ENCODE results near the gene DLGAP4.
"Not testable (repeated sequence)": the region's sequence is repeated elsewhere in the genome, so short reads cannot be mapped to it uniquely, and the experiment has no call there.

DLGAP4 gene

DNA sequence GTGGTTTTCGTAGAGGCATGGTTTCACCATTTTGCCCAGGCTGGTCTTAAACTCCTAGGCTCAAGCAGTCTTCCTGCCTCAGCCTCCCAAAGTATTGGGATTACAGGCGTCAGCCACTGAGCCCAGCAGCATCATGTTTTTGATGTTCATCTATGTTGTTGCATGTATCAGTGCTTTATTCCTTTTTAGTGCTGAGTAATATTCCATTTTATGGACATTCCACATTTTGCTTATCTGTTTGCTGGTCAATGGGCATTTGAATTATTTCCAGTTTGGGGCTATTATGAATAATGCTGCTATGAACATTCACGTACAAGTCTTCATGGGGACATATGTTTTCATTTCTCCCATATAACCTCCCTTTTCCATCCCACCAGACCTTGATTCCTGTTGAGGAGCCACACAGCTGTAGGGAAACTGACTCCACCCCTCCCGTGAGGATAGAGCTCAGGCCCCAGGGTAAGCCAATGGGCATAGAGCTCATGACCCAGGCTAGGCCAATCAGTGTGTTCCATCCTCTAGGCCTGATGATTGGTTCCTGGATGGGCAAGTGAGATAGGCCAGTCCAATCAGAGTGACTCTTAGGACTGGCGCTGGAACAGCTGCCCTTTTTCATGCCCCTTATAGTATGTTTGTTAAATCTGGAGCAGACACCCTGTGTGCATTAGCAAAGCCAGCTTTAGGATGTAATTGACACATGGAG is 49.5 kb downstream of the DLGAP4 start:
- DNase-seq (ENCODE audit: low read depth): no peak

DNA sequence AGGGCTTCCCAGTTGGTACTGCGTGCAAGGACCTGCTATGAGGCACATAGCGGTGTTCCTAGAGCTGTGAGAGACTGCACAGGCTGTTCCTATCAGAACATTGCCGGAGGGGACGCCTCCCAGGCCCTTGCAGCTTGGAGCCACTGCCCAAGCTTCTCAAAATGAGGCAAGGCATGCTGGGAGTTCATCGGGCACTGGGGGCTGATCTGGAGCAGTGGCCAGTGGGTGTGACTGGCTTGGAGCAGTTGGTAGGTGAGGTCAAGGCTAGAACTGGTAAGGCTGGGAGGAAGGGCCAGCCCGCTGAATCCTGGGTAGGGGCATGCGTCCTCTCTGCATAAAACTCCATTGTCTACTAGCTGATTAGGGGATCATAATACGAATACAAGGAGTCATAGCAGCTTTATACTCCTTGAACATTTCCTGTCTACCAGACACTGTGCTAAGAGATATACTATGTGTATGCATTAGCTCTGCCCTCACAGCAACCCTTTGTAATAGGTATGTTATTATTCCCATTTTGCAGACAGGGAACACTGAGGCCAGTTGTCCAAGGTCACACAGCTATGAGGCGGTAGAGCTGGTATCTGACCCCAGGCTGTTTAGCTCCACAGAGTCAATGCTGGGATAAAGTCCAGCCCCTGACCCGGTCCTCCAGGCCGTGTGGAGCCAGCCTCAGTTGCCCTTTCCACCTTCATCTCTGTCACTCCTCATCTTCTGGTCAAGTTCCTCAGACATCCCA is 53.7 kb downstream of the DLGAP4 start:
- no peak for DNase-seq (ENCODE audit: low read depth)

DNA sequence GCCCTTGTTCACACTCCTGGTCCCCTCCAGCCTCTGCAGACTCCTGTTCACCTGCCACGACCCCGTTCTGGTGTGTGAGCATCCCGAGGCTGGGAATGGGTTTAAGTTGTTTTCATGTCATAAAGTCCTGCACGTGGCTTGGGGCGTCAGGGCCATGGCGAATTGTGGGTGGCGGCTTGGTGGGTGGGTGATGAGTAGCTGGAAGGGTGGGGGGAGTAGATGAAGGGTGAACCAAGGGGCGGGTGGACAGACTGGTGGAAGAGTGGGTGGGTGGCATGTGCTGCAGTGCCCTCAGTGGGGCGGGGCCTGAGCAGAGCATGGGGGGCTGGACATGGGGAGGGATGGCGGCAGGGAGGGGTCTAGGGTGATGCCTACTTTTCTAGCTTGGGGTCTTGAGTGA is 54.3 kb downstream of the DLGAP4 start:
- DNase-seq (ENCODE audit: low read depth): no peak

DNA sequence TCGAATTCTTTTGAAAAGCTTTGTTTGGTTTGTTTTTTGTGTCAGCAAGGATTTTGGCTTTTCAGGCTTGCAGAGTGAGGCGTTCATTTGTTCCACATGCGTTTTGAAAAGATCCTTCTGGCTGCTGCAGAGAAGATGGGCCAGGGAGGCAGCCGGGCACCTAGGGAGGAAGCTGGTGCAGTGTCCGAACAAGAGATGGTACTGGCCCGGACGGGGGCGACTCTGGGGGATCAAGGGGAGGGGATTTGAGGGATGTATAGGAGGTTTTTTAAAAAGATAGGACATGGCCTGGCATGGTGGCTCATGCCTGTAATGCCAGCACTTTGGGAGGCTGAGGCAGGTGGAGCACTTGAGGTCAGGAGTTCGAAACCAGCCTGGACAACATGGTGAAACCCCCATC is 55.3 kb downstream of the DLGAP4 start:
- DNase-seq (ENCODE audit: low read depth): no peak

DNA sequence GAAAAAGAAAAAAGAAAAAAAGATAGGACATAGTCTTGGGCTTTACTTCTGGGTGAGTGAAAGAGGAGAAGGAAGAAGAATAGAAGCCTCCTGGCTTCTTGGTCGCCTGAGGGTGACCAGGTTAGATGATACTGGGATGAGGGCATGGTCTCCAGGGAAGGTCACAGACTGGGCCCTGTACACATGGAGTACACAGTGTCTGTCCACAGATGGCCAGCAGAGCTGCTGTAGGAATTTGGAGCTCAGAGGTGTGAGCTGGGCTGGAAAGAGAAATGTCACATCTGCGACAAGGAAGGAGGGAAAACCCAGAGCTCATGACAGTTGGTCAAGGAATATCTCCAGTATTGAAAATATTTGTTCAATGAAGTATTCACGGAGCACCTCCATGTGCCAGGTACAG is 56.1 kb downstream of the DLGAP4 start:
- DNase-seq (ENCODE audit: low read depth): no peak

DNA sequence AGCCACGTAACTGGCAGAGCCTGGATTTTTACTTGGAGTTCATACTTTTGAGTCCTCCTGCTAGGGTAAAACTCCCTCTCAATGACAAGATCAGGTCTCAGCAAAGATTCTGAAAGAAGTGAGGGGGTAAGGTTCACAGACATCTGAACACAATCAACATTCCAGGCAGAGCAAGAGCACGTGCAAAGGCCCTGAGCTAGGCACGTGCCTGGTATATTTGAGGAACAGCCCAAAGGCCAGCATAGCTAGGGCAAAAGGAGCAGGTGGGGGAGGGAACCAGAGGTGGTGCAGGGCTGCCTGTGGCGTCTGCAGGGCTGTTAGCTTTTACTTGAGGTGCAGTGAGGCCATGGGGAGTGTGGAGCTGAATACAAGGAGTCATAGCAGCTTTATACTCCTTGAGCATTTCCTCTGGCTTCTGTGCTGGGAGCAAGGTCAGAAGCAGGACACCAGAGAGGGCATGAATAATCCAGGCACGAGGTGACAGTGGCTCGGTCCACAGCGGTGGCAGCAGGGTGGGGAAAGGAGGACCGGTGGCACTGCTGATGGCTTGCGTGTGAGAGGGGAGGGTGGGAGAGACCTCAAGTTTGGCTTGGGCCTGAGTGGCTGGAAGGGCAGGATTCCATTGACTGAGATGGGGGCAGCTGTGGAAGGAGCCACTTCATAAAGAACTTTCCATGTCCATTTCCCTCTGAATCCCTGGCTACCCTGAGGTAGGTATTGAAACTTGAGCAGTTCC is 57.0 kb downstream of the DLGAP4 start:
- no peak for DNase-seq (ENCODE audit: low read depth)

DNA sequence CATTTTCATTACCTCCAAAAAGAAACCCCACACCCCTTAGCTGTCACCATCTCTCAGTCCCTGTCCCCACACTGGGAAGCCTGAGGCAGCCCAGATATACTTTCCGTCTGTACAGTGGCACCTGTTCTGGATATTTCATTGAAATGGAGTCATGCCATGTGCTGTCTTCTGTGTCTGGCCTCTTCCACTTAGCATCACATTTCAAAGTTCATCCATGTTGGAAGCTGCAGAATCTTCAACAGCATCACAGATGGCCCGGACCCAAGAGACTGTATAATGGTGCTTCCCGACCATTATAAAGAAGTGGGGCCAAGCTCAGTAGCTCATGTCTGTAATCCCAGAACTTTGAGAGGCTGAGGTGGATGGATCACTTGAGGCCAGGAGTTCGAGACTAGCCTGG is 58.4 kb downstream of the DLGAP4 start:
- DNase-seq (ENCODE audit: low read depth): no peak

DNA sequence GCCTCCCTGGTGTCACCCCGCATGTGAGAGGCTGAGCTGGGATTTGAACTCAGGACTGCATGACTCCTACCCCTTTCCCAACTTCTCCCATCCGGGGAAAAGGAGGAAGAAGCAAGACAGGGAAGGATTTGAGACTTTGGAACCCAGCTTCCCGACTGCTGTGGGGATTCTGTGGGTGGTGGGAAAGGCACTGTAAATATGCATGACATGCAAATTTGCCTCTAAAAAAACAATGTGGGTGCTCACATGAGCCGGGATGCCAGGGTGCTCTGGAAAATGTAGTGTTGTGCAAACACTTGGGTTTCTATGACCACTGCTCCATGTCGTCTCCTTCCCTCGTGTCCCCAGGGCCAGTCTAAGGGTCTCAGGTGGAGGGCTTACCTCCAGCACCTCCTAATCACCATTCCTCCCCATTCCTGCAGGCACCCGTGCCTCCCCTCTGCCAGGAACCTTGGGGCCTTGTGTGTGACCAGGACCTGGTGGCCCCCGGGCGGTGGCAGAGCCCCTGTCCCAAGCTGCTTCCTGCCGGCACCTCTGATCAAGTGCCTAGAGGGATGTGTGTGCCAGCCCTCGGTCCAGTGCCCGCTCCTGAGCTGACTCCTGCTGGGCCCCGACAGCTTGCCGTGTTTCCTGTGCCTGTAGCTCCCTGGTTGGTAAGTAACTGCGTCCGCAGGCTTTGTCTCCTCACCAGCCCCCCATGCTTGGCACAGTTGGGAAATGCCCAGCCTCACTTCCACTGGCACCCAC is 60.7 kb downstream of the DLGAP4 start:
- no peak for DNase-seq (ENCODE audit: low read depth)

DNA sequence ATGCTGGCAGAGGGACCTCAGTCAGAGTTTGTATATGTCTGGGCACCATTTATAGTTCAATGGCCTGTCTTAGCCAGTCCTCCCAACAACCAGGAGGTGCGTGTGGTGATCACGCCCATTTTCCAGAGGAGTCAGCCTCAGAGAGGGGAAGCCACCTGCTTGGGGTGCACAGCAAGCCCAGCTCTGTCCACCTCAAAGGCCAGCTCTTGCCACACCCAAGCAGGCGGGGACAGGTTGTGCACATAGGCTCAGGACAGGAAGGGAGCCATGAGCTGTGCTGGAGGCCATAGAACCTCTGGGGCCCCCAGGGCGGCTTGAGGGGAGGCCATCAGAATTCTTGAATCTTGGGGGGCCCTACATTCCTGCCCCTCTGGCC is 61.2 kb downstream of the DLGAP4 start:
- no peak for DNase-seq (ENCODE audit: low read depth)

DNA sequence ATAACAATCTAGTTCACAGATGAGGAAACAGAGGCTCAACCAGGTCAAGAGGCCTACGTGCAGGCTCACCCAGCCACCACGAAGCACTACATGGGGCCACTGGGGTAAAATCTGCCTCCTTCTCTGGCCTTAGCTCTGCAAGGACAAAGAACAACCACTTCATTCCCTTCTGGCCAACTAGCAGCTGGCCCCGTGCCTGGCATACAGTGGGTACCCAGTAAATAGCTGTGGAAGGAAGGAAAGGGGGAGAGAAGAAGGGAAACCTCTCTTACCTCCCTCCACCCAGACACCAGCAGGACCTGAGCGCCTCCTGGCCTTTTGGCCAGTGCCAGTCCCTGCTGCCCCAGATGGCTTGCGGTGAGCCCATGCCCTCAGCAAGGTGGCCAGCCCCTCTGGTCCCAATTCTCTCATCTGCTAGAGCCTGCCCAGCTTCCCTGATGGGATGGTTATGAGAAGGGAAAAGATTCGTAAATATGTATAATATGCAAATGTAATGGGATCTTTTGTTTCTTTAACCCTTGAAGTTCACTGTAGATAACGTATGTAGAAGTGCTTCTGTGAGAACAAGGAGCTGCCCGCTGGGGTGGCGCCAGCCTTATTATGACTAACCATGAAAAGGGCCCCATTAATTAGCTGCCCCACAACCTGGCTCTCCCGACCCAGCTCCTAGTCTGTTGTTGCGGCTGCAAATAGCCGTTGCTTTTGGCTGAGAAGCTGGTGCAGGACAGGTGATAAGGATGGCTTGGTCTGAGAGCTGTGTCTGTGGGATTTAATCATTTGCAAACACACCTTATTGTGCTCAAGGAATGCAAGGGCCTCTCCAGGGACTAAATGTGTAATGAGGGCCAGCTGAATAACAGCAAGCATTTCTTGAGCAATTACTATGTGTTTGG is 62.0 kb downstream of the DLGAP4 start:
- no peak for DNase-seq (ENCODE audit: low read depth)

DNA sequence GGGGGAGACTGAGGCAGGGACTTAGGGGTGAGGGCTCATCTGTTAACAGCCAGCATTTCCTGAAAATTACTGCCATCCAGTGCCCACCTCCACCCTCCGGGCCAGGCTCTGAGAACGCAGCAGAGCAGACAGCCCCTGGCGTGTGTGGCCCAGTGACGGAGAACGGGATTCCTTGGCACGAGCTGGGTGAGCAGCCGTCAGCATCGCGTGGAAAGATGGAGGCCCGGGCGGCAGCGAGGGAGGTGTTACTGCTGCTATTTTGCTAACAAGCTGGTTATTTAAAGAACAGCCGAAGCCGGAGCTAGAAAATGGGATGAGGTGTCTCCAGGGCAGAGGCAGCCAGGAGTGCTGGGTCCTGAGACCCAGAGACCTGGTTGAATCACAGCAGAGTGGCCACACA is 62.7 kb downstream of the DLGAP4 start:
- no peak for DNase-seq (ENCODE audit: low read depth)

DNA sequence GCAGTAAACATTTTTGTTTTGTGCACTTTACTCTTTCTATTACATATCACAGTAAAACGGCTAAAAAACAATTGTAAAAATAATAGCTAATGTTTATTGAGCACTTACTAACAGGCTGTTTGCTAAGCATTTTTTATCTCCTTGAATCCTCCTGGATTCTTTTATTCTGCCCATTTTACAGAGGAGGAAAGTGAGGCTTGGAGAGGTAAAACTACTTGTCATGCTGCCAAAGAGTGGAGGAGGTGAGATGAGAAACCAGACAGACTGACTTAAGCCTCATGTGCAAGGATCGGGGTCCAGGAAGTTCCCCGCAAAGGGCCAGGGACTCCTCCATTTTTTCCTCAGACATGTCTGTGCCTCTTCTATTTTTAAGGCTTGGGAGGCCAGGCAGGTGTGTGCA is 63.6 kb downstream of the DLGAP4 start:
- DNase-seq (ENCODE audit: low read depth): no peak

DNA sequence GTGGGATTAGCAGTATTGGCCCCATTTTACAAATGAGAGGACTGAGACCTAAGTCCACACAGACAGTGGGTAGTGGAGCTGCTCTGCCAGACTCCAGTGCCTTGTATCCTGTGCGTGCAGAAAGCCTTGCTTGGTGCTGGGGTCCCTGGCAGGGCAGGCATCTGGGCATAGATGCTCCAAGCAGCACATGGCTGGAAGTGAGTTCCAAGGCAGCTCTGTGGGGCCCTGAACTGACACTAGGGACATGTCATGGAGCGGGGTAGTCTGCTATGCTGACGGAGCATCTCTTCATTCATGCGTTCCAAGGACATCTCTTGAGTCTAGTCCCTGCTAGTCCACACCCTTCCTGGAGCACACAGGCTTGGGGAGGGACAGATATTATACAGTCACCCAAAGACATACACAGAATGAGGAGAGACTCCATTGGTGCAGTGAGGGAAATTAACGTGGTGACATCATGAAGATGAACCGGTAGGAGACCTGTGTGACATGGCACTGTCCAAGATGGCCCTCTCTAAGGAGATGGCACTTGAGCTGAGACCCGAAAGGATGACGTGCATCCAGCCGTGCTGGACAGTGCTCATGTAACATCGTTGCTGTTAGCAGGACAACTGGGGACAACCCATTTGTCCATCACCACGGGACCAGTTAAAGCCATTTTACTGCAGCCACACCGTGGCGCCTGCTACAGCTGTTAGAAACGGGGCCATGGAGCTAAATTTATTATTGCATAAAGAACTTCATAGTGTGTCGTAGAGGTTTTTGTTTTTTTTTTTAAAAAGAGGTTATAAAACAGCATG is 65.1 kb downstream of the DLGAP4 start:
- DNase-seq (ENCODE audit: low read depth): no peak

DNA sequence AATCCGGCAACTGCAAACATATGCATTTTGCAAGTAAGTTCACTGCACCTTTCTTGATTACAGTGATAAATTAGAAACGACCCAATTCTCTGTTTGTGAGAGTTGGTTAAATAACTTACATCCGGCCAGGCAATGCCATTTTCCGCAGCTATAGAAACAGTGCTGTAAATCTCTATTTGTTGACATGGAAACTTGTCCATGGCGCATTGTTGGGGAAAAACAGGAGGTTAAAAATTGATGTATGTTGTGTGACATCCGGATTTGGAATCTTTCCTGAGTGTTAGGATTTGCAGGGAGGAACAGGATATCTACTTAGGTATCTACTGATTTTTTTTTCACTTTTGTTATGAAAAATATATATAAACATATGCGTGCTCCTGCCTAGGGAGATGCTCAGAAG is 66.5 kb downstream of the DLGAP4 start:
- no peak for DNase-seq (ENCODE audit: low read depth)

DNA sequence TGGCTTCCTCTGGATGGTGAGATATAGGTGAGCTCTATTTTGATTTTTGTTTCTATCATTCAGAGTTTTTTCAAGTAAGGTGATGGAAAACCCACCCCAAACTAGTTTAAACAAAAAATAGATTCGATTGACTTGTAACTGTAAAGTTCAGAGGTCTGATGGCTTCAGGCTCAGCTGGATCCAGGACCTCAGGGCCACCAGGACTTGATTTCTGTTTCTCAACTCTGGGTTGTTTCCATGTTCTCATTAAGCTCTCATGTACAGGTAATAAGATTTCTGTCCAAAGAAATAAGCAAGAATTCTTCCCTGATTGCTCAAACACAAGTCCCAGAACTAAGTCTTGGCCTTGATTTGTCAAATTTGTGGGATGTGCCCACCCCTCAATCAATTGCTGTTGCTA is 67.0 kb downstream of the DLGAP4 start:
- no peak for DNase-seq (ENCODE audit: low read depth)

DNA sequence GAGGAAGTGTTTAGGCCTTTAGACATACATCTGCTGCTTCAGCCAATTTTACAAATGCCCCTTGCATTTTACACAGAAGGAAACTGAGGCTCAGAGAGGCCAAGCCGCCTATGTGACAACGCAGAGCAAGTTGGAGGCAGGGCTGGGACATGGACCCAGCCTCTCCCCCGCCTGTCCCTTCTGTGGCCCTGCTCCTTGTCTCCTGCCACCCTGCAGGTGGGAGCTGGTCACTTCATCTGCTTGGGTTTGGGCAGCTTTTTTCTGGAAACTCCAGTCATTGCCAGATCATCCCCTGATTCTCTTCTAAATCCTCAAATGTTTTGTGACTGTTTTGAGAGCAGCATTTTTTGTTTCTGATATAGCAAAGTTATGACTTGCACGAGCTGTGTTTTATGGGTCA is 68.9 kb downstream of the DLGAP4 start:
- DNase-seq (ENCODE audit: low read depth): no peak

DNA sequence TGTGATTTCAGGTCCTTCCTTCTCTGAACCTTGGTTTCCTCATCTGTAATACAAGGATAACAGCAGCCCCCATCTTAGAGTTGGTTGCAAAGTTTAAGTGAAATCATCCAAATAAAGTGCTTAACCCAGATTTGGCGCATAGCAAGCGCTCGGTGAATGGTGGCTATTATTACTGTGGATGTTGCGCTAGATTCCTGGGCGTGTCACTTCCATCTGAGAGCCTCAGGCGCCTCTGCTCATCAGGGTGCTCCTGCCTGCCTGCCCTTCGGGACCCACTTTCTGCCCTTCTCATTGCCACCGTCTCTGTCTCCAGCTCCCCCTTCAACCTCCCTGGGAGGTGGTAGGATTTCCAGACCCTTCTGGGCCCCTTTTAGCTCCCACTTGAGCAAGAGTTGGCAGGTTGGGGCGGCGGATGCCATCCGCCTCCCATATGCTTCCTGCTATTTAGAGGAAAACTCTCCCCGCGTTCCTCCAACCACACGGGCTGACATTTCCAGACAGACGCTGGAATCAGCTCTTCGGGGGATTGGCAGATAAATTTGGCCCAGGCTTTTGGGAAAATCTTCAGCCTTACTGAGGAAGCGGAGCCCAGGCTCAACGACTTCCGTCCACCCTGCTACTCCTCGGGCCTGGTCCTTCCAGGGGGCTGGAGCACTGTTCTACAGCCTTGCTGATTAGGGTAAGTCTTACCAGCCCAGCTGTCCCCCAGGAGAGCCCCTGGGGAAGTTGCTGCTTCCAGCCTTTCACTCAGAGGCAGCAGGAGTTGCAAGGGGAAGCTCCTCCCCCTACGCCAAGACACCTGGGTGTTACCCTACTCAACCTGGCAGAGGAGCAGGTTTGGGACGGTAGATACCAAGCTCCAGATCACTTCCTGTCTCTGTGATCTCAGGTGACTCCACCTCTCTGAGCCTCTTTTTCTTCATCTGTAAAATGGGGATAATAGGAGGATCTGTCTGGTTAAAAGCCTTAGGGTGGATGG is 71.5 kb downstream of the DLGAP4 start:
- no peak for DNase-seq (ENCODE audit: low read depth)

DNA sequence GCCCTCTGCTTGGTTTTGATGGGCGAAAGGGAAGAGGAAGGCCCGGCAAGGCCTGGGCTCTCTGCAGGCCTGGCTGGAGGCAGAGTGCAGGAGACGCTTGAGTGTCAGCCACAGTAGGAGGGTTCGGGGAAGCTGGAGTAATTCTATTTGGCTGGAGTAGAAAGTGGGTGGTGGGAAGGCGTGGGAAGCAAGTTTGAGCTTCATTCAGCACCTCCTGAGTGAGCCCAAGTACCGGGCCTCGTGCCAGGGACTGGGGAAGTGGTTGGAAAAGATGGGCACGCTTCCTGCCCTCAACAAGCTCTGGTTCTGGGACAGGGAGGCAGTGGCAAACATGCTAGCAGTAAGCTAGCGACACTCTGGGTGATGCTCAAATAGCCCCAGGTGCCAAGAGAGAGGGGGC is 72.5 kb downstream of the DLGAP4 start:
- DNase-seq (ENCODE audit: low read depth): no peak

DNA sequence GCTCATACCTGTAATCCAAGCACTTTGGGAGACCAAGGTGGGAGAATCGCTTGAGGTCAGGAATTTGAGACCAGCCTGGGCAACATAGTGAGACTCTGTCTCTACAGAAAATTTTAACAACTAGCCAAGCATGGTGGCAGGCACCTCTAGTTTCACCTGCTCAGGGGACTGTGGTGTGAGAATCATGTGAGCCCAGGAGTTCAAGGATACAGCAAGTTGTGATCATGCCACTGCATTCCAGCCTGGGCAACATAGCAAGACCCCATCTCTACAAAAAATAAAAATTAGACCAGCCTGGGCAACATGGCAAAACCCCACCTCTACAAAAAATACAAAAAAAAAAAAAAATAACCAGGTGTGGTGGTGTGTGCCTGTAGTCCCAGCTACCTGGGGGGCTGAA is 73.8 kb downstream of the DLGAP4 start:
- not testable (repeated sequence) for DNase-seq (ENCODE audit: low read depth)

All from T follicular helper cell (primary cell).